Naive thymus-derived CD4-positive, alpha-beta T cell (primary cell): Measurements from ENCODE around the gene CDH23. TPM values are rescaled to one million over a fixed set of nuclear protein-coding genes. Genes with fewer than 3 reads are reported as not detected.

ENCODE experiments used
- ATAC-seq: fragments of 150-1000 bp; cut with Tn5 transposase; 2 replicates; pipeline ENCODE4 v1.10.0; 2021; ENCODE audit warnings: mild to moderate bottlenecking, moderate library complexity
- CTCF ChIA-PET: fragments of 350-600 bp; sonication (Branson Sonifier 250); formaldehyde crosslinking; loops from one replicate; lab custom pipeline; 2021; ENCODE audit warnings: antibody characterized with exemption; lab: Charles Lee
- POLR2A ChIA-PET: fragments of 350-600 bp; sonication (Branson Sonifier 250); formaldehyde crosslinking; loops from one replicate; lab custom pipeline; 2021; ENCODE audit warnings: antibody characterized with exemption, inconsistent platforms; lab: Charles Lee
- DNase-seq, 9 donors: peaks; one replicate each; pipeline versions ENCODE4 v3.0.0 to v3.0.0-alpha.2; 2020 to 2022; ENCODE audit warnings: mixed read lengths in 1 of 9
- H3K27ac ChIP-seq: one replicate; pipeline ENCODE4 v1.7.0; 2013; ENCODE audit warnings: mild to moderate bottlenecking, low read depth, low read length, moderate library complexity
- H3K27me3 ChIP-seq, 2 donors: one replicate each; pipeline ENCODE4 v1.7.0; 2013; ENCODE audit warnings: low read length in 2 of 2, mild to moderate bottlenecking in 2 of 2, moderate library complexity in 2 of 2; ENCODE audit not compliant: control insufficient read depth in 2 of 2, insufficient read depth in 2 of 2
- H3K36me3 ChIP-seq, 3 experiments: 1 replicate in 2 of 3; 2 replicates in 1 of 3; pipeline ENCODE4 v1.7.0; 2013; ENCODE audit warnings: low read length in 3 of 3, mild to moderate bottlenecking in 3 of 3, moderate library complexity in 1 of 3; ENCODE audit not compliant: insufficient read depth in 3 of 3, control insufficient read depth in 2 of 3
- H3K4me1 ChIP-seq, 2 donors: one replicate each; pipeline ENCODE4 v1.7.0; 2013; ENCODE audit warnings: low read length in 2 of 2, mild to moderate bottlenecking in 2 of 2, moderate library complexity in 1 of 2; ENCODE audit not compliant: control insufficient read depth in 2 of 2, insufficient read depth in 2 of 2
- H3K4me3 ChIP-seq: 2 replicates; pipeline ENCODE4 v1.7.0; 2013; ENCODE audit warnings: mild to moderate bottlenecking, low read length
- H3K9me3 ChIP-seq, 3 experiments: 1 replicate in 2 of 3; 2 replicates in 1 of 3; pipeline ENCODE4 v1.7.0; 2013; ENCODE audit warnings: low read length in 3 of 3; ENCODE audit not compliant: control insufficient read depth in 2 of 3
- H3K27ac Mint-ChIP-seq, 9 donors: one replicate each; pipeline ENCODE4 v1.8.0; 2020 to 2022; ENCODE audit warnings: mixed read lengths in 9 of 9, mild to moderate bottlenecking in 8 of 9, moderate library complexity in 5 of 9, inconsistent platforms in 2 of 9
- H3K27me3 Mint-ChIP-seq, 5 donors: one replicate each; pipeline ENCODE4 v1.8.0; 2021 to 2022; ENCODE audit warnings: mixed read lengths in 5 of 5, mild to moderate bottlenecking in 1 of 5
- H3K36me3 Mint-ChIP-seq, 5 donors: one replicate each; pipeline ENCODE4 v1.8.0; 2020 to 2022; ENCODE audit warnings: mixed read lengths in 5 of 5, mild to moderate bottlenecking in 3 of 5, inconsistent platforms in 1 of 5
- H3K4me1 Mint-ChIP-seq, 7 donors: one replicate each; pipeline ENCODE4 v1.8.0; 2020 to 2022; ENCODE audit warnings: mixed read lengths in 7 of 7, mild to moderate bottlenecking in 3 of 7, inconsistent platforms in 1 of 7
- H3K4me3 Mint-ChIP-seq, 10 donors: one replicate each; pipeline ENCODE4 v1.8.0; 2020 to 2022; ENCODE audit warnings: mild to moderate bottlenecking in 10 of 10, mixed read lengths in 10 of 10, moderate library complexity in 6 of 10, inconsistent platforms in 2 of 10
- H3K9me3 Mint-ChIP-seq, 11 donors: one replicate each; pipeline ENCODE4 v1.8.0; 2020 to 2022; ENCODE audit warnings: mixed read lengths in 11 of 11, mild to moderate bottlenecking in 4 of 11, inconsistent platforms in 1 of 11, moderate library complexity in 1 of 11
- intact Hi-C, 2 donors: fragments of 100-400 bp; cut with micrococcal nuclease; formaldehyde crosslinking; loops; one replicate each; pipeline ENCODE4 v1.15.1; 2023
- polyA plus RNA-seq, 2 donors: library from polyadenylated mRNA; unstranded; fragments of 300-500 nt; fragmentation: Illumina TruSeq; gene quantifications; one replicate each; pipeline ENCODE4 v1.2.3, GENCODE V29; 2021
- total RNA-seq, 6 experiments: library from RNA in 5 of 6; stranded (reverse) in 5 of 6; gene quantifications; 1 replicate in 5 of 6; 2 replicates in 1 of 6; pipeline ENCODE4 v1.2.3 and lab custom pipeline; 2021 to 2026

CDH23 gene
- total and polyA plus RNA-seq, 7 experiments from 2014 or later, result 1.1 to 18.3 (median 7.9) TPM

- H3K27me3 Mint-ChIP-seq, result peaks cover 0 to 16% (median 2%) of the 10 kb centered on the region in 5 donors
- H3K4me1 Mint-ChIP-seq, result peaks cover 0 to 6% (median 0%) of the 10 kb centered on the region in 7 donors
- H3K36me3 Mint-ChIP-seq, result no peaks in the 10 kb centered on the region
- POLR2A ChIA-PET, result interaction anchor here (0.6 kb wide), 2 partner anchors 13 to 1227 kb away, joined by 3 read pairs; no protein-coding TSS in a partner anchor
- Histone ChIP-seq H3K36me3 (no peaks in the 10 kb centered on the region), H3K27me3 (no peaks in the 10 kb centered on the region), H3K27ac (no peak overlapping the region), H3K4me1 (no peaks in the 10 kb centered on the region), H3K9me3 (no peaks in the 10 kb centered on the region), H3K4me3 (no peak overlapping the region)
- intact Hi-C loops, result loop anchor here (1.0 to 10.0 kb wide), 4 partner anchors 224 to 295 kb away; partner anchors contain the start of gene SLC29A3 (in 1 of the 2)
- peak; percentile 70 for ATAC-seq
- H3K27ac Mint-ChIP-seq, result no peak overlapping the region
- H3K4me3 Mint-ChIP-seq, result no peak overlapping the region
- CTCF ChIA-PET, result interaction anchor here (0.6 kb wide), 3 partner anchors 11 to 606 kb away, joined by 3 read pairs; no protein-coding TSS in a partner anchor
- DNase-seq, result peak; percentile 12 to 62 (median 40)
- H3K9me3 Mint-ChIP-seq, result peaks cover 0 to 1% (median 0%) of the 10 kb centered on the region in 11 donors
Observed at GRCh38 chr10:71608819-71609768, 212.4 kb downstream of the CDH23 start.

GRCh38 chr10:71610651-71611050, 213.9 kb downstream of the CDH23 start:
- no peak overlapping the region for H3K4me3 ChIP-seq
- H3K27ac Mint-ChIP-seq, result no peak overlapping the region
- no peak overlapping the region for H3K4me3 Mint-ChIP-seq
- peaks cover 0 to 6% (median 0%) of the 10 kb centered on the region in 7 donors for H3K4me1 Mint-ChIP-seq
- no peaks in the 10 kb centered on the region for H3K36me3 Mint-ChIP-seq
- peaks cover 0 to 16% (median 2%) of the 10 kb centered on the region in 5 donors for H3K27me3 Mint-ChIP-seq
- no peaks in the 10 kb centered on the region for H3K36me3 ChIP-seq
- H3K27me3 ChIP-seq, result no peaks in the 10 kb centered on the region
- no peak overlapping the region for H3K27ac ChIP-seq
- intact Hi-C loops, result no loop called here
- H3K4me1 ChIP-seq, result no peaks in the 10 kb centered on the region
- DNase-seq (no peak), ATAC-seq (no peak)
- POLR2A ChIA-PET, result no interaction called here
- CTCF ChIA-PET, result no interaction called here
- H3K9me3 Mint-ChIP-seq, result peaks cover 0 to 1% (median 0%) of the 10 kb centered on the region in 11 donors
- no peaks in the 10 kb centered on the region for H3K9me3 ChIP-seq

- Histone ChIP-seq H3K4me1 (no peaks in the 10 kb centered on the region), H3K4me3 (no peak overlapping the region), H3K27ac (no peak overlapping the region), H3K36me3 (no peaks in the 10 kb centered on the region), H3K27me3 (no peaks in the 10 kb centered on the region), H3K9me3 (no peaks in the 10 kb centered on the region)
- no peak overlapping the region for H3K4me3 Mint-ChIP-seq
- DNase-seq (no peak), ATAC-seq (no peak)
- H3K9me3 Mint-ChIP-seq, result peaks cover 0 to 1% (median 0%) of the 10 kb centered on the region in 11 donors
- peaks cover 0 to 16% (median 2%) of the 10 kb centered on the region in 5 donors for H3K27me3 Mint-ChIP-seq
- ChIA-PET CTCF (no interaction called here), POLR2A (no interaction called here)
- H3K27ac Mint-ChIP-seq, result no peak overlapping the region
- no peaks in the 10 kb centered on the region for H3K36me3 Mint-ChIP-seq
- peaks cover 0 to 6% (median 0%) of the 10 kb centered on the region in 7 donors for H3K4me1 Mint-ChIP-seq
- intact Hi-C loops, result no loop called here
Observed at GRCh38 chr10:71611131-71611530, 214.4 kb downstream of the CDH23 start.

- no peak for ATAC-seq
- Mint-ChIP-seq H3K36me3 (no peaks in the 10 kb centered on the region), H3K27me3 (peaks cover 0 to 16% (median 2%) of the 10 kb centered on the region in 5 donors), H3K9me3 (peaks cover 0 to 1% (median 0%) of the 10 kb centered on the region in 11 donors), H3K4me3 (no peak overlapping the region), H3K27ac (no peak overlapping the region), H3K4me1 (peaks cover 0 to 6% (median 0%) of the 10 kb centered on the region in 7 donors)
- Histone ChIP-seq H3K27me3 (no peaks in the 10 kb centered on the region), H3K4me3 (no peak overlapping the region), H3K9me3 (no peaks in the 10 kb centered on the region), H3K27ac (no peak overlapping the region), H3K4me1 (no peaks in the 10 kb centered on the region), H3K36me3 (no peaks in the 10 kb centered on the region)
- CTCF ChIA-PET, result interaction anchor here (1.2 to 1.4 kb wide), 2 partner anchors 162 to 300 kb away, joined by 3 to 4 read pairs; partner anchors contain the start of gene VSIR
- no peak for DNase-seq
- intact Hi-C loops, result no loop called here
- POLR2A ChIA-PET, result no interaction called here
Observed at GRCh38 chr10:71611709-71612422, 215.1 kb downstream of the CDH23 start.

- H3K27me3 ChIP-seq, result no peaks in the 10 kb centered on the region
- H3K27ac ChIP-seq, result no peak overlapping the region
- no peak overlapping the region for H3K4me3 Mint-ChIP-seq
- ATAC-seq, result peak; percentile 42
- H3K27me3 Mint-ChIP-seq, result peaks cover 0 to 16% (median 2%) of the 10 kb centered on the region in 5 donors
- H3K9me3 Mint-ChIP-seq, result peaks cover 0 to 1% (median 0%) of the 10 kb centered on the region in 11 donors
- ChIA-PET CTCF (interaction anchor here (1.2 to 1.4 kb wide), 2 partner anchors 160 to 301 kb away, joined by 3 to 4 read pairs; partner anchors contain the start of gene VSIR), POLR2A (no interaction called here)
- no peaks in the 10 kb centered on the region for H3K9me3 ChIP-seq
- DNase-seq, result no peak
- no peak overlapping the region for H3K27ac Mint-ChIP-seq
- H3K4me3 ChIP-seq, result no peak overlapping the region
- no peaks in the 10 kb centered on the region for H3K36me3 Mint-ChIP-seq
- no peaks in the 10 kb centered on the region for H3K4me1 ChIP-seq
- intact Hi-C loops, result no loop called here
- no peaks in the 10 kb centered on the region for H3K36me3 ChIP-seq
- H3K4me1 Mint-ChIP-seq, result peaks cover 0 to 6% (median 0%) of the 10 kb centered on the region in 7 donors
Observed at GRCh38 chr10:71613261-71613777, 216.6 kb downstream of the CDH23 start.

GRCh38 chr10:71613877-71614276, 217.2 kb downstream of the CDH23 start:
- Histone ChIP-seq H3K4me1 (no peaks in the 10 kb centered on the region), H3K36me3 (no peaks in the 10 kb centered on the region), H3K4me3 (no peak overlapping the region), H3K27me3 (no peaks in the 10 kb centered on the region), H3K27ac (no peak overlapping the region), H3K9me3 (no peaks in the 10 kb centered on the region)
- no peaks in the 10 kb centered on the region for H3K36me3 Mint-ChIP-seq
- DNase-seq (no peak), ATAC-seq (no peak)
- peaks cover 0 to 1% (median 0%) of the 10 kb centered on the region in 11 donors for H3K9me3 Mint-ChIP-seq
- ChIA-PET POLR2A (no interaction called here), CTCF (no interaction called here)
- intact Hi-C loops, result no loop called here
- H3K4me1 Mint-ChIP-seq, result peaks cover 0 to 6% (median 0%) of the 10 kb centered on the region in 7 donors
- no peak overlapping the region for H3K27ac Mint-ChIP-seq
- peaks cover 0 to 16% (median 2%) of the 10 kb centered on the region in 5 donors for H3K27me3 Mint-ChIP-seq
- no peak overlapping the region for H3K4me3 Mint-ChIP-seq
